NCI-H82 (cell line): ENCODE data around the gene CCDC87.

Experiments used
- DNase-seq: peaks from one replicate; lab custom pipeline; 2025; lab: John Stamatoyannopoulos, UW

Gene CCDC87

DNA sequence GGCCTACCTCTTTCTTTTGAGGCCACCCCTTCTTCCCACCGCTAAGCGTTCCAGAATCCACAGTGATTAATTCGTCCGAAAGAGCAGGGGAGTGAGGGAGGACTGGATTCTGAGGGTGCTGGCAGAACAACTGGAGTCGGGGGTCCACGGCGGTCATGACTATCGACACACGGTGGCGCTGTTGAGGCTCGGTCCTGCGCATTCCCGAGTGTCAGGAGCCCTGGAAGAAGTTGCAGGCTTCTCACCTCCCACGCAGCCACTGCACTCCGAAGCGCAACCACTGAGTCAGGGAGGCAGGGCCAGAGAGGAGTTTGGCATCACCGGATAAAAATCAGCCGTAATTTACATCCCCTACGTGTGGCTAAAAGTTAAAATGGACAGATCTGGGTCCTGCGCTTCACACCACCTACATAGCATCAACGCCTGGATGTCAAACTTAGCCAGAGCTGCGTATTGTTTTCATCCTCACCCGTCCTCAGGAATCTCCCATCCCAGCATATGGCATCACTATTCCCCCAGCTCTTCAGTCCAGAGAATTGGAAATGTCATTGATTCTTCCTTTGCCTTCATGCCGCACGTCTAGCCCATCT, 13.8 kb downstream of the CCDC87 start:
- DNase-seq = peak; percentile 79

DNA sequence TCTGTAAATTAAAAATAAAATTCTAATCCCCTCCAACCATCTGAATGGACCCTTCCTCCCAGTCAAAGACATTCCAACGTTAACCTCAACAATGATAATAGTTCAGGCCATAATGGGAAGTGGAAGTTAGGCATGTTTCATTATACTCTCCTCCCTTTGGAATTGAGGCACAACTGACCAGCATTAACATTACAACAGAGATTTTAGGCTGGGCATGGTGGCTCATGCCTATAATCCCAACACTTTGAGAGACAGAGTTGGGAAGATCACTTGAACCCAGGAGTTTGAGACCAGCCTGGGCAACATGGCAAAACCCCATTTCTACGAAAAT, 22.0 kb downstream of the CCDC87 start:
- no peak for DNase-seq

DNA sequence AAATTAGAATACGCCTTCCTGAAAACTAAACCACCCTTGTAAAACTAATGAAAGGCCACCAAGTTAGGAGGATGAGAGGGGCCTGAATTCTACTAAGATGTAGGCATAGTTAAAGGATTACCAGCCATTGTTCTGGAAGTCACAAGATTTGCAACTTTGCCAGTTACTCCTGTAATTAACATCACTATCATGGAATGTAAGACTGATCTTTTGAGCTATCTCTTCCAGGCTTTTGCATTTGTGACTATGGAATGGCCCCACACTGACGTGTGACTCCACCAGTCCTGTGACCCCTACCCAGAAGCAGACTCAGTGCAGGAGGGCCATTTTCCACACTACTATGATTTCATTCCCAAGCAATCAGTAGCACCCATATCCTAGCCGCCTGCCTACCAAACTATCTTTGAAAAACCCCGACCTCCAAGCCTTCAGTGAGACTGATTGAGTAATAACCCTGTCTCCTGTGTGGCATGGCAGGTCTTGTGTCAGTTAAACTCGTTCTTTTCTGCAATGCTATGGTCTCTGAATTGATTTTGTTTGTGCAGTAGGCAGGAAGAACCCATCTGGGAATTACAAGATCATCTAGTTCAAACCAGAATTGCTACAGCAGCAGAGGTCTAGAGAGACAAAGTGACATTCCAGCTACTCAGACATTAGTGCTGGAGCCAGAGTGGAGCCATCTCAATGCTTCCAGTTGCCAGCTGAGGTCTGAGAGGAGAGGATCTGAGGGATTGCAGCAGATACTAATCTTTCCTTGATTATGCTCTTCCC, 22.6 kb downstream of the CCDC87 start:
- DNase-seq = no peak

DNA sequence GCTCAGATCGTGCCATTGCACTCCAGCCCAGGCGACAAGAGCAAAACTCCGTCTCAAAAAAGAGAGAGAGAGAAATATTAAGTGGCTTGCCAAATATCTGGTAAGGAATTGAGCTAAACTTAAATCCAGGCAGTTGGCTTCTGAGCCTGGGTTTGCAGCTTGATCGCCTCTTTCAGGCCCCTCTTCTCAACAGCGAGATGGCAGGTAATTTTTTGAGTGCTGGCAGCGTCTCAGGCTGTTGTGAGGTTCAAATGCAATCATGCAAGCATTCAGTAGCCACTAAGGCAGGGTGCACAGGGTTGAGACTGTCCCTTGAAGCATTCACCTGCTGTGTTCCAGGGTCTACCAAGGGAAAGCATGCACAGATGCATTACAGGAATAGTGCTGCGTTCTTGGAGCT, 23.8 kb downstream of the CCDC87 start:
- peak; percentile 27 for DNase-seq

- peak; percentile 14 for DNase-seq
Observed at GRCh38 chr11:66568124-66568916, 24.5 kb downstream of the CCDC87 start, which contains the start of gene CTSF. Gene CTSF (minus strand): TSS chr11:66568606. CDS start chr11:66568486, 120 bp downstream.

- no peak for DNase-seq
Observed at GRCh38 chr11:66567787-66568123, 25.1 kb downstream of the CCDC87 start.

- no peak for DNase-seq
Observed at GRCh38 chr11:66566221-66566620, 26.6 kb downstream of the CCDC87 start.

DNA sequence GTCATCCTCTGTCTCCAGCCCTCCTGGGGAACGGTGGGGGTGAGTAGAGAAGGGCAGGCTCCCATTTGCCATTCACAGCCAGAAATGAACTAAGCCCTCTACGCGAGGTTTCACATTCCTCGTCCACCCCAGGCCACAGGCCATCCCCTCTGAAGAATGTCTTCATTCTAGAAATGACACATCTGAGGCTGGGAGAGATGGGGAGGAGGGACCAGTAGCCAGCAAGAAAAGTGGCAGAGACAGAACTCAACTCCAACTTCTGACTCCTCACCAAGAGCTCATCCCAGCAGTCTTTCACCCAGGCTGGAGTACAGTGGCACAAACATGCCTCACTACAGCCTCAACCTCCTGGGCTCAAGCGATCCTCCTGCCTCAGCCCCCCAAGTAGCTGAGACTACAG, 27.9 kb downstream of the CCDC87 start:
- DNase-seq = no peak

DNA sequence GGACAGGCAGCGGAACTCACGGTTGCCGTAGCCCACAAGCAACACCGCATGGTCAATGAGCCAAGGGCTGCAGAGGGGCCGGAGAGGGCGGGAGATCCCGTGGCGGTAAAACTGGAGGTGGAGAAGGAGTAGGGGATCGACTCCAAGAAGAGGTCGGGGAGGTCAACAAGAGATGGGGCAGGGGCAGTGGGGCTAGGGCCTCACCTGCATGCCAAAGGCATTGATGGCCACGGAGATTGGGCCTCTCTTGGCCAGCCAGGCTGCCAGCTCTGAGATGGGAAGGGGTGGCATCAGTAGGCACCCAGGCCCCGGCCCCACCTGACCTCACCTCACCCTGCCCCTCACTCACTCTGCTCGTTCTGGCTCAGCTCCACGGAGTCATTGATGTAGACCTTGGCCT, 28.3 kb downstream of the CCDC87 start:
- DNase-seq = no peak

DNA sequence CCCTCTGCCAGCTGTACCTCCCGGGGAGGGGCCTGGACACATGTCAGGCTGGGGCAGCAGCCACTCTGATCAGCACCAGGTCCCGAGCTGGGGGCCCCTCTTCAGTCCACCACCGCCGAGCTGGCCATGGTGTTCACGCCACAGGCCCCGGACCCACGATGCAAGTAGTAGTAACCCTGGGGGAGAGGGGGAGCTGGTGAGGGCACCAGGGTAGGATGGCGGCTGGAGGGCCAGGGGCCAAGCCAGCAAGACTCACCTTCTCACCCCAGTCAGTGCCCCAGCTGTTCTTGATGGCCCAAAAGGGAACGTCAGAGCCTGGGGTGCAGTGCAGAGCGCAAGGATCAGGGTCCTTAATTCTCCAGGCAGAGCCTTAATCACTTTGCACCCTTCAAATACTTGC, 29.0 kb downstream of the CCDC87 start:
- DNase-seq = no peak

GRCh38 chr11:66562907-66563583, 29.8 kb downstream of the CCDC87 start:
- no peak for DNase-seq

DNA sequence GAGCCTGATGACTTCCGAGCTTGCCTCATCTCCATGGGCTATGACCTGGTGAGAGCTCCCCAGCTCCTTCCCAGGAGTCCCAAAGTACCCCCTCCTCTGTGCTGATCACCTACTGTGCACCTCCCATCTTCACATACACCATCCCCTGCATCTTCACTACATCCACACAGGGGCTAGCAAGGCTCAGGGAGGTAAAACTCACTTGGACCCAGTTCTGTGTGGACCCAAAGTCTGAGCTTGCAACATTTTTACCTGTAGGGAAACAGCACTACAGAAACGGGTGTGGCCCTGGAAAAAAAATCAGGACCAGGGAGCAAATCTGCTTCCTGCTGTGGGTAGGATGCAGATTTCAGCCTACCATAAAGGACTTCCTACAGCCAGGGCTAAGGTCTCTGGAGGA, 30.6 kb downstream of the CCDC87 start:
- DNase-seq = no peak

GRCh38 chr11:66561975-66562248, 31.0 kb downstream of the CCDC87 start:
- no peak for DNase-seq

DNA sequence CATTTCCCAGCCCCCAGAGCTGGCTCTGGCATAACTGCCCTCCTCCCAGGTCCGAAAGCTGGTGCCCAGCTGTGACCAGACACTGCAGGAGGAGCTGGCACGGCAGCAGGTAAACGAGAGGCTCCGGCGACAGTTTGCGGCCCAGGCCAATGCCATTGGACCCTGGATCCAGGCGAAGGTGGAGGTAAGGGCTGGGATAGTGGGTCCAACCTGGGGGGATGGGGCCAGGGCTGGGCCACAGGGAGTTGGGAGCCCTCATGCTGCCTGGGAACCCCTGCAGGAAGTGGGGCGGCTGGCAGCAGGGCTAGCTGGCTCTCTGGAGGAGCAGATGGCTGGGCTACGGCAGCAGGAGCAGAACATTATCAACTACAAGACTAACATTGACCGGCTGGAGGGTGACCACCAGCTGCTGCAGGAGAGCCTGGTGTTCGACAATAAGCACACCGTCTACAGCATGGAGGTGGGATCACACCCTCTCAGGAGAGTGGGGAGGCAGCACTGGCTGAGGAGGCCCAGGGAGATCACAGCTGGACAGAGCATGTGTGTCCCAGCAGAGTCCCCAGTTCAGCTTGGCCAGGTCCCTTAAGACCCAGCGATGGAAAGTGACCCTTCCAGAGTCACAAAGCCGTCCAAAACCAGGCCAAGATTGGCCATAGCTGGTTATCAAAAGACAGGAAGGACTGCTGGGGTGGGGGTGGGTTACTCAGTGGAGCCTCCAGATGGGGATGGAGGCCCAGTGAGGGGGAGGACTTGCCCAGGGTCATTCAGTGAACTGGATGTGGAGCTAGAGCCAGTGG, 31.5 kb downstream of the CCDC87 start:
- peak; percentile 21 for DNase-seq

GRCh38 chr11:66559866-66560676, 32.8 kb downstream of the CCDC87 start:
- no peak for DNase-seq

DNA sequence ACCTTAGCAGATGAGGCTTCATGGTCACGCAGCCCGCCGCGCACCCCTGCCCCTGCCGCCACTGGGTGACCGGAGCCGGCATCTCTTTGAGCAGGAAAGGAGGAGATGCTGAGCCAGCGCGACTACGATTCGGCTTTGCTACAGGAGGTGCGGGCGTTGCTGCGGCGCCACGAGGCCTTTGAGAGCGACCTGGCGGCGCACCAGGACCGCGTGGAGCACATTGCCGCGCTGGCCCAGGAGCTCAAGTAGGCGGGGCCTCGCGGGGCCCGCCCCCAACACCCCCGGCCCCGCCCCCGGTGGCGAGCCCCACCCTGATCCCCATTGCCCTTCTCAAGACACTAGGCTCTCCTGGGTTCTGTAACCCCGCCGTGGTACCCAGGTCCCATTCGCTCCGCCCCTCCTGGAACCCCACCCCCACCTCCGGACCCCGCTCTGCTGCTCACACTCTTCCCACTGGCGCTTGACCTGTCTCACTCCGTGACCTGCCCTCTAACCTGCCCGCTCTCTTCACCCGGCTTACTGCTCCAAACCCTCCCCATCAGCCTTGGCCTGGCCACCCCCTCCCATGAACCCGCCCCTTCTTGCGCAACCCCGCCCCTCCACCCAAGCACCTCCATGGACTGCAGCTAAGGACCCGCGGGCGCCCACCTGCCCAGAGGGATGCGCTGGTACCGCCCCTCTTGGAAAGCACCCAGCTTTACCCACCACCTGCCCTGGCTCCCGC, 33.6 kb downstream of the CCDC87 start:
- no peak for DNase-seq

DNA sequence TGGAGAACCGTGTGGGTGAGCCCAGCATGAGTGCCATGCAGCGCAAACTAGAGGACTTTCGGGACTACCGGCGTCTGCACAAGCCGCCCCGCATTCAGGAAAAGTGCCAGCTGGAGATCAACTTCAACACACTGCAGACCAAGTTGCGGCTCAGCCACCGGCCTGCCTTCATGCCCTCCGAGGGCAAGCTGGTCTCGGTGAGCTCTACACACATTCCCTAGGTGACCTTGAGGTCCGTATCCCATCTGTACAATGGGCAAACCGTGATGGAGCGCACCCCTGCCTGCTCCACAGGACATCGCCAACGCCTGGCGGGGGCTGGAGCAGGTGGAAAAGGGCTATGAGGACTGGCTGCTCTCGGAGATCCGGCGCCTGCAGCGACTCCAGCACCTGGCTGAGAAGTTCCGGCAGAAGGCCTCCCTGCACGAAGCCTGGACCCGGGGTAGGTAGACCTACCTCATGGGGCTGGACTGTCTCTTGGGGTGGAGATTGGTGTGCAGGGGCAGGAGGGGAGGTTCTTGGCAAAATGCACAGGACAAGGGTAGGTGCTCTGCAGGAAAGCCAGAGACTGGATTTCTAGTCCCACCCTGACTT, 35.0 kb downstream of the CCDC87 start:
- no peak for DNase-seq

GRCh38 chr11:66556086-66556485, 36.8 kb downstream of the CCDC87 start:
- DNase-seq = no peak

DNA sequence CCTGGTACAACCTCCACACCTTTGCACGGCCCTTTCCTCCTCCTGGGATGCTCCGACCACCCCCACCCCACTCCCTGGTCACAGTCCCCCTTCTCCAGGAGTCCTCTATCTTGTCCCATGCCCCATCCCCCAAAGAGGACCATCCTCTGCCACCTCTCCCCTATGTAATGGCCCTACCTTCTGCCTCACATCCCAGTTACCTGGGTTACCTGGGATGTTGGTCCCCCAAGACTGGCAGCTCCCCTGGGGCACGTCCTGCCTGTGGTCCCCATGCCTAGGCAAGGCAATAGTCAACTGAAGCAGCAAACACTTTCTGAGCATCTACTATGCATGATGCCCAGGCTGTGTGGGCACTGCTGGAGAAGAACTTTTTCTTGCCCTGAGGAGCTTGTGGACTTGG, 37.4 kb downstream of the CCDC87 start:
- DNase-seq = no peak

GRCh38 chr11:66554602-66555001, 38.3 kb downstream of the CCDC87 start:
- DNase-seq = no peak
